Measurements from ENCODE around the gene SYMPK. TPM values are rescaled to one million over a fixed set of nuclear protein-coding genes. Genes with fewer than 3 reads are reported as not detected.

The SYMPK gene
- total RNA-seq, 1 donor from 2014 or later, result 114 TPM

DNA sequence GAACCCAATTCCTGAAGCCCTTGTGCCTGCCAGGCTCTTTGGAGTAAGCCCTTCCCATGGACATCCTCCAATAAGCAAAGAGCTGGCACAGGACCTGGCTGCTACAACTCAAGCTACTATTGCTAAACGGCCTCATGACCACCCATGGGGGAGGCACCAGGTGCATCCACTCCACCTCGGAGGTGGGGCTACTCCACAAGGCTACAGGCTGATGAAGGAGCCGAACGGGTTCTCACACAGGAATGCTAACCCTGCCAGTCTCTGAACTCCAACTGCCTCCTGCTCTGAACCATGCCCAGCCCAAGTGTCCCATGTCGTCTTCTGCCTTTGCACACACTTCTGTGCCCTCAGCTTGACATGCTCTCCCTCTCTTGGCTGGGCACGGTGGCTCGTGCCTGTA, 10.0 kb downstream of the SYMPK start:
- H3K27ac Mint-ChIP-seq, result no peak overlapping the region

DNA sequence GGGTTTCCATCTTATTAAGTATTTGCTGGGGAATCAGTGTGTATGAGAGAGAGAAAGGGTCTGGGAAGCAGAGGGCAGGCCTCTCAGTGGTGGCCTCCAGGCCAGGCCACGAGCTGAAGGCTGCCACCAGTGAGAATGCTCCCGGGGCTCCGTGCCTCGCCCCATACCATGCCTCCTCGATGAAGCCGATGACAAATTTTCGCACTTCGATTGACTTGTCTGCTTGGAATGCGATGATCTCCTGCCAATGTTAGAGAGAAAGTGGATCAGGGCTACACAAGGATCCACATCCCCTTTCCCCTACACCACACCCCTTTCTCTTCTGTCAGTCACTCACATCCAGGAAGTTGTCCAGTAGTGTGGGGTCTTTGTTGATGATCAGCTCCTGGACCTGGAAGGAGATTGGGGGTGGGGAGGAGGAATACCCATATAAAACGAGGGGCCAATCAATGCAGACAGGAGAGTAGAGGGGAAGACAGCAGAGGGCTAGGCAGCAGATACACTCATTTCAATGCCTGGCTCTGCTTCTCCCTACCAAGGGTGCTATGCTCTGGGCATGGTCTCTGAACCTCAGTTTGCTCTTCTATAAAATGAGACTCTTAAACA, 10.7 kb downstream of the SYMPK start:
- Mint-ChIP-seq H3K27me3 (no peaks in the 10 kb centered on the region), H3K4me1 (ENCODE audit: low read depth) (no peaks in the 10 kb centered on the region), H3K27ac (no peak overlapping the region), H3K36me3 (ENCODE audit: insufficient read depth) (peaks cover 20% of the 10 kb centered on the region), H3K4me3 (ENCODE audit: low read depth) (no peak overlapping the region), H3K9me3 (ENCODE audit: low read depth) (no peaks in the 10 kb centered on the region)
- no peak for DNase-seq (ENCODE audit: low spot score, unreplicated experiment)
- no peak for TF ChIP-seq CTCF (IDR thresholded peaks at IDR 0.05; ENCODE audit: unreplicated experiment)

More for the DNA sequence above, 10.0 kb downstream of the SYMPK start:
- DNase-seq (ENCODE audit: low spot score, unreplicated experiment), result no peak
- no peak for TF ChIP-seq CTCF (IDR thresholded peaks at IDR 0.05; ENCODE audit: unreplicated experiment)
- peaks cover 17% of the 10 kb centered on the region for H3K36me3 Mint-ChIP-seq (ENCODE audit: insufficient read depth)
- no peaks in the 10 kb centered on the region for H3K4me1 Mint-ChIP-seq (ENCODE audit: low read depth)
- H3K4me3 Mint-ChIP-seq (ENCODE audit: low read depth), result no peak overlapping the region
- H3K27me3 Mint-ChIP-seq, result no peaks in the 10 kb centered on the region
- no peaks in the 10 kb centered on the region for H3K9me3 Mint-ChIP-seq (ENCODE audit: low read depth)

DNA sequence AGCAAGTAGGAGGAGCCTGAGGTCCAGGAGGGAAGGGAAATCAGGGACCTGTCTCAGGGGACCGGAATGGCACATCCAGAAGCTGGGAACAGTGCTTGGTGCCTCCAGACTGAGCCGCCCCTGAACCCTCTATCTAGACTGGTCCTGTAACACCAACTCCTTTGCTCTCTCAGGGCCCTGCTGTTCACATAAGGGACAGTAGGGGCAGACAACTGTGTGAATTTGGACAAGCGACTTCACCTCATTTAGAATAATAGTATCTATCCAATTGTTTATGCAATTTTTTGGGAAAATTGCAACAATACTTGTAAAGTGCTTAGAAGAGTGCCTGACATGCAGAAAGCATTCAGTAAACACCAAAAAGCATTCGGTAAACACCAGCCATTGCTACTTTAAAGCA, 14.0 kb downstream of the SYMPK start:
- DNase-seq (ENCODE audit: low spot score, unreplicated experiment), result no peak
- Mint-ChIP-seq H3K4me3 (ENCODE audit: low read depth) (no peak overlapping the region), H3K27ac (no peak overlapping the region), H3K27me3 (no peaks in the 10 kb centered on the region), H3K4me1 (ENCODE audit: low read depth) (no peaks in the 10 kb centered on the region), H3K9me3 (ENCODE audit: low read depth) (no peaks in the 10 kb centered on the region), H3K36me3 (ENCODE audit: insufficient read depth) (peaks cover 25% of the 10 kb centered on the region)
- TF ChIP-seq CTCF (IDR thresholded peaks at IDR 0.05; ENCODE audit: unreplicated experiment), result peak; percentile 46

- no peak for TF ChIP-seq CTCF (IDR thresholded peaks at IDR 0.05; ENCODE audit: unreplicated experiment)
- Mint-ChIP-seq H3K9me3 (ENCODE audit: low read depth) (no peaks in the 10 kb centered on the region), H3K4me1 (ENCODE audit: low read depth) (no peaks in the 10 kb centered on the region), H3K27me3 (no peaks in the 10 kb centered on the region), H3K36me3 (ENCODE audit: insufficient read depth) (peaks cover 31% of the 10 kb centered on the region), H3K27ac (no peak overlapping the region), H3K4me3 (ENCODE audit: low read depth) (no peak overlapping the region)
- no peak for DNase-seq (ENCODE audit: low spot score, unreplicated experiment)
These were observed 15.3 kb downstream of the SYMPK start for GRCh38 chr19:45847663-45848062.

GRCh38 chr19:45842198-45842597, 20.7 kb downstream of the SYMPK start:
- DNase-seq (ENCODE audit: low spot score, unreplicated experiment), result no peak
- no peak for TF ChIP-seq CTCF (IDR thresholded peaks at IDR 0.05; ENCODE audit: unreplicated experiment)
- no peaks in the 10 kb centered on the region for H3K9me3 Mint-ChIP-seq (ENCODE audit: low read depth)
- no peak overlapping the region for H3K4me3 Mint-ChIP-seq (ENCODE audit: low read depth)
- H3K27me3 Mint-ChIP-seq, result no peaks in the 10 kb centered on the region
- H3K4me1 Mint-ChIP-seq (ENCODE audit: low read depth), result no peaks in the 10 kb centered on the region
- H3K27ac Mint-ChIP-seq, result no peak overlapping the region
- peaks cover 50% of the 10 kb centered on the region for H3K36me3 Mint-ChIP-seq (ENCODE audit: insufficient read depth)

All from progenitor cell of endocrine pancreas (in vitro differentiated cells).